CD4-positive, alpha-beta T cell treated with Interleukin-4 for 4 hours (primary cell): ENCODE results near the gene OR10H2.
"Not testable (repeated sequence)": the region's sequence is repeated elsewhere in the genome, so short reads cannot be mapped to it uniquely, and the experiment has no call there.

Source experiments
- DNase-seq: peaks from one replicate; pipeline ENCODE4 v3.0.0-alpha.2; 2020

OR10H2 gene

GRCh38 chr19:15727724-15728123 is at the start of gene OR10H2:
TSS of gene OR10H2 (plus strand) at chr19:15728024. CDS start at chr19:15728044, 20 bp downstream.
- DNase-seq = no peak

- DNase-seq = no peak
Measured at GRCh38 chr19:15679089-15679488, 48.7 kb upstream of the OR10H2 start.

GRCh38 chr19:15679865-15680264 is 48.0 kb upstream of the OR10H2 start:
- DNase-seq = not testable (repeated sequence)

GRCh38 chr19:15680478-15681322 is 47.1 kb upstream of the OR10H2 start:
- no peak for DNase-seq

GRCh38 chr19:15683411-15683810 is 44.4 kb upstream of the OR10H2 start:
- DNase-seq = no peak

- no peak for DNase-seq
Measured at GRCh38 chr19:15684828-15685227, 43.0 kb upstream of the OR10H2 start.

- DNase-seq = no peak
Measured at GRCh38 chr19:15696654-15697194, 31.1 kb upstream of the OR10H2 start.

GRCh38 chr19:15701757-15702533 is 25.9 kb upstream of the OR10H2 start:
- no peak for DNase-seq

GRCh38 chr19:15702534-15702930 is 25.3 kb upstream of the OR10H2 start:
- no peak for DNase-seq

GRCh38 chr19:15714638-15715037 is 13.2 kb upstream of the OR10H2 start:
- no peak for DNase-seq

- no peak for DNase-seq
Measured at GRCh38 chr19:15715642-15716041, 12.2 kb upstream of the OR10H2 start.

GRCh38 chr19:15717809-15718208 is 10.0 kb upstream of the OR10H2 start:
- no peak for DNase-seq

GRCh38 chr19:15721268-15721667 is 6.6 kb upstream of the OR10H2 start:
- DNase-seq = no peak

- DNase-seq = no peak
Measured at GRCh38 chr19:15722956-15723355, 4.9 kb upstream of the OR10H2 start.

GRCh38 chr19:15730538-15730937 is 2.7 kb downstream of the OR10H2 start:
- no peak for DNase-seq

- no peak for DNase-seq
Measured at GRCh38 chr19:15732388-15732787, 4.6 kb downstream of the OR10H2 start.

- no peak for DNase-seq
Measured at GRCh38 chr19:15733895-15734294, 6.1 kb downstream of the OR10H2 start.

- no peak for DNase-seq
Measured at GRCh38 chr19:15737722-15738121, 9.9 kb downstream of the OR10H2 start, which contains the start of gene OR10H3. TSS of gene OR10H3 (plus strand) at chr19:15737985. CDS start at chr19:15741393, 3,408 bp downstream.

- no peak for DNase-seq
Measured at GRCh38 chr19:15740785-15741184, 13.0 kb downstream of the OR10H2 start.

- DNase-seq = no peak
Measured at GRCh38 chr19:15748239-15748638, 20.4 kb downstream of the OR10H2 start.

GRCh38 chr19:15758379-15758778 is 30.6 kb downstream of the OR10H2 start:
- no peak for DNase-seq

GRCh38 chr19:15759962-15760565 is 32.2 kb downstream of the OR10H2 start:
- no peak for DNase-seq

GRCh38 chr19:15769586-15769985 is 41.8 kb downstream of the OR10H2 start:
- no peak for DNase-seq
